SKM-1 (cell line): ENCODE measurements around the gene RNU6-8.

Source experiments
- DNase-seq: peaks from one replicate; lab custom pipeline; 2025; ENCODE audit not compliant: unreplicated experiment; lab: John Stamatoyannopoulos, UW

Gene RNU6-8

DNA sequence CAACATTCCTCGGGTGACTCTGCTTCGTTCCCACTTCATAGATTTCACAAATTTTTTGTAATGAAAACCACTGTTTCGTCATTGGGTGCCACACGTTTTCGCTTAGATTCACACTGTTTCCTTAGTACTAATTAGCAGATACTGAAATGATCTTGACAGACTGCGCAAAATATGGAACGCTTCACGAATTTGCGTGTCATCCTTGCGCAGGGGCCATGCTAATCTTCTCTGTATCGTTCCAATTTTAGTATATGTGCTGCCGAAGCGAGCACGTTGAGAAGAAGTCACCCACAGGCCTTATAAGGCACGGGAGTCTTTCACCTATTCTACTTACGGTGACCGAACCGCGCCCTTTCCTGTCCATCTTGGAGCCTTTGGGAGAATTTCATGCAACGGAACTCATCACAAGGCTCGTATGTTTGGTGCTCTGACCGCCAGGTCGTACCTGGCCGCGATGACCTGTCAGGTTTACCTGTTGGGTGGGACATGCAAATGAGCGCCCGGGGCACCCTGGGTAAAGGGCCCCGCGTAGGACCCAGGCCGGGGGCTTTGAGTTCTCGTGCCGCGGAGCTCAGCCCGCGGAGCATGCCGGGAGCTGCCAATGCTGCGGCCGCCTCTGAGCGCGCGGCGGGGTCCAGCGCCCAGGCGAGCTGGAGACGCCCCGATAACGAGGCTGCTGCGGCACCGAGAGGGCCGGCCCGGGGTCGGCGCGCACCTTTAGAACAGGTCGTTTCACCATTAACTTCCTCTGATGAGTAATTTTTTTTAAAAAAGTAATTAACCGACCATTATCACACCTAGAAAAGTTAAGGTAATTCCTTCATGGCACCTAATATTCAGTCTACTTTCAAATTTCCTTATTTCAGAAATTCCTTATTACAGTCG is at the start of gene RNU6-8:
RNU6-8 (minus strand) TSS at position 272 of the 885 bp plus-strand sequence.
- DNase-seq, result peak; percentile 3

DNA sequence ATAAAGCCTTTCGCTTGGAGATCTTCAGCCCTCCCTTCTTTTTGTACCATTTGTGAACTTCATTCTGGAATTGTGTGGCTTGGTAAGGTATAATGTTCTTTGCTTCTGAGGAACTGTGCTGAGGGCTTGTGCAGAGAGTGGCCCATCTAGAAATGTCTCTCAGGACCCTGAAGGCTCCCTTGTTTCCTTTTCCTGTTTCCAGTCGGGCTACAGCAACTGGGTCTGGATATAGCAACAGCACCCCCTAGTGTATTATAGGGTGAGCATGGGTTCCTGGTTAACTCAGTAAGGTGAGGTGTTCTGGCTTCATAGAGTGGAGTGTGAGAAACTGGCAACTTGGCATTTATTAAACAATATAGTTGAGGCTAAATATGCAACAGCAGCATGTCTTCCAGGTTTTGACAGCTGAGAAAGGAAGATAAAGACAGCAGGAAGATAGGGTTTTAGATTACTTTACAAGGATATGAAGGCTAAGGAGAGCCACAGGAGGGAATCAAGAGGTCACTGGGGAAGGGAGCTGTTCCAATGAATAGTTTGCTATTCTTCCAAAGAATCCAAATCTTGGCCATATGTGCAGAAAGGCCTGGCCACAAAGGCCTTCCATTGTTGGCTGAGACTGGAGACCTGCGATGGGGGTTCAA is 49.1 kb upstream of the RNU6-8 start:
- DNase-seq, result peak; percentile 28

DNA sequence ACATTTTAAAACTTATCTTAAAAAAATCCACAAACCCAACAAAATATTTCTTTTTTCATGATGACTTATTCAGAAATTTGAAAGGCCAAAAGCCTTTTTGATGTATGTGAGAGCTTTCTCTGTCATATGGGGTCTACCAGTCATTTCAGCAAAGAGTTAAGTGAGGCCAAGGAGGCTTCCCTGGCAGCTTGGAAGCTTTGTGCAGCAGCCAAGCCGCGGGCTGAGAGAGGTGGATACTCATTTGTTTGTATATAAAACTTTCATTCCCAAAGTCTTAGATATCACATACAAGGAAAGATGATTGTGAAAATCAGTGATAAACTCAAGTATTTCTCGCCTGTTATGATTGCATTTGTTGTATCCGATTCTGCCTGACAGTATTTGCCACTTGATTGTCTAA is 48.5 kb upstream of the RNU6-8 start:
- no peak for DNase-seq

DNA sequence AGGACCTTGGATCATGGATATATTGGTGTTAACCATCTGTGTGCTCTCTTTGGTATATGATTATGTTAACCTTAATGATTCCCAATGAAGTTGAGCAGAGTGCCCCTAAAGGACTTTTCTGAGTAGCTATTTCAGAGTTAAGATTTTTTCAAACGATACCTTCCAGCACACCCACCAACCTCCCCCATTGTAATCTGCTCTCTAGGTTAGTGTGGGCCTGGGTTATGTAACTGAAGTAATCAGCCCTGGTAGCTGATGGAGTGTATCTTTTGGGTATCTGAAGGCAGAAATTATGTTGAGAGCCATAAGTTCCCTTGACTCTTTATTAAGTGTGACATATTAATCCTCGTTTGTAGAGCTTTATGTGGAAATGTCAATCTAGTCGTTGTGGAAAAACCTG is 47.6 kb upstream of the RNU6-8 start:
- DNase-seq, result no peak

DNA sequence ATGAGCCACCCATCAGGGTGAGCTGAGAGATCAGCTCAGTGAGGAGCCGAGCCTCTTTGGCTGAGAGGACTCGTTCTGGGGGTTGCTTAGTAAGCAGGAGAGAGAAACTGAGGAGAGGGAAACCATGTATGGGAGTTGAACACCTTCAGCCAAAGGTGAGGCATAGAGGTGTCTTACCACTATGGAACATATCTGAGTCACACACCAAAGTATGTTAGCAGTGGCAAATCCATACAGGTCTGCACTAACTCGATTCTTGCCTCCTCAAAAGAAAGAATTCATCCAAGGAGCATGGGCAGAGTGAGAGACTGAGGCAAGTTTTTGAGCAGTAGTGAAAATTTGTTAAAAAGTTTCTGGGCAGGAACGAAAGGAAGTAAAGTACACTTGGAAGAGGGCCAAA is 46.7 kb upstream of the RNU6-8 start:
- no peak for DNase-seq

DNA sequence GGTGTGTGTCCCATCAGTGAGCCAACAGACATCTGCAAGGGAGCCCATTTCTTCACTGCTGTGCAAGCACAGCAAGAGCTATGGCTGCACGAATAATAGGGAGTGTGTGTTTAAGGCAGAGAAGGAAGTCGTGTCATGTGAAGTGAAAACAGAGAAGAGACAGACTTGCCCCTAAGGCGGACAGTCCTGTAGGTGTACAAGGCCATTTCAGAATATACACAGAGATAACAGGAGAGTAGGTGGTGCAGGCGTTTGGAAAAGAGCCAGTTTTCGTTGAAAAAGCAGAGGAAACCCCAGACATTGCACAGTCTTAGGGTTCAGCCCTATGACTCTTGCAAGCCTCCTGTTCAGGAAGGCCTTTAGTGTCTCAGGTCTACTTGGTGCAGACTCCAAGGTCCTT is 46.3 kb upstream of the RNU6-8 start:
- no peak for DNase-seq

DNA sequence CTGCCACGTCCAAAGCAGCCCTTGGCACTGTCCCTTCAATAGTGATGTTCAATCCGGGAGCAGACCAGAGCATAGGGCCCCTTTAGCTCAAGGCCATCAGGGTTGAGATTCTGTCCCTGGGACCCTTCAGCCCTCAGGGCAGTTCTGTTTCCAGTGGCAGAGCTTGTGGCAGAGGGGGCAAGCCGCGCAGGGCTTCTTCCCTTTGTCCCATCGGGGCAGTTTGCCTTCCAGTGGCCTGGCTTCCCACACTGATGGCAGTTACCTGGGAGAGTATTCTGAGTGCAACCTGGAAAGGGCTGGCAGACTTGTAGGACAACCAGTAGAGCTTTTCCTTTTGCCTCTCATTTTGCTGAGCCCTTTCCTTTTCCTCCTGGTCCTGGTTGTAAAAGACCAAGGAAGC is 43.7 kb upstream of the RNU6-8 start:
- DNase-seq, result no peak

DNA sequence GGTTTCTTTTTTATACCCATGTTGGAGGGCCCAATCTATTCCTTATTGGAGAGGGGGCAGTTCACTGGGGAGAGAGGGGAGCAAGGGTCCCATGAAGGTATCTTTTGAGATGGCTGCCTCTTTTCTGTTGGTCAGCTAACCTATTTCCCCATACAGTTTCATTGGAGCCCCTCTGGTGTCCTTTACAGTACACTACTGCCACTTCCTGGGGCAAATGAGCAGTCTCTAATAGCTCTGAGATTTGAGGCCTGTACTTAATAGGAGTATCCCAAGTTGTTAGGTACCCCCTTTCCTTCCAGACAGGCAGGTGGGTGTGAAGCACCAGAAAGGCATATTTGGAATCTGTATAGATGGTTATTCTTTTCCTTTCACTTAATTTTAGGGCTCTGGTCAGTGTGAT is 41.3 kb upstream of the RNU6-8 start:
- no peak for DNase-seq

DNA sequence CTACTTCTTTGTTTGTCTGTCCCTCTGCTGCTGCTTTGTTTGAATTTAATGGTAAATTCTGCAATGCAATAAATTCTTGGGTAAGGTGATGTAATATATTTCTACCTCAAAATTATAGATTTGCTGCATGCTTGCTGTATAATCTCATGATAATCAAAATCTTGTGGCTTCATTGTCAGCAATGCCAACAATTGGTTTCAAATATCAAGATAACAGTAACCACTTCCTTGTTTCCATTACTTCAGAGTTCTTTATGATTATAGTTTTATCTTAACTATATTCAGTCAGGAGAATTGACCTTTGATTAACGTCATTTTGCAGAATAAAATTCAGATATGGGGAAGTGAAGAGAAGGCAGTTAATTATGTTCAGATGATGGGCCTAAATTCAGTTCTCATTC is 30.2 kb upstream of the RNU6-8 start:
- DNase-seq, result no peak

DNA sequence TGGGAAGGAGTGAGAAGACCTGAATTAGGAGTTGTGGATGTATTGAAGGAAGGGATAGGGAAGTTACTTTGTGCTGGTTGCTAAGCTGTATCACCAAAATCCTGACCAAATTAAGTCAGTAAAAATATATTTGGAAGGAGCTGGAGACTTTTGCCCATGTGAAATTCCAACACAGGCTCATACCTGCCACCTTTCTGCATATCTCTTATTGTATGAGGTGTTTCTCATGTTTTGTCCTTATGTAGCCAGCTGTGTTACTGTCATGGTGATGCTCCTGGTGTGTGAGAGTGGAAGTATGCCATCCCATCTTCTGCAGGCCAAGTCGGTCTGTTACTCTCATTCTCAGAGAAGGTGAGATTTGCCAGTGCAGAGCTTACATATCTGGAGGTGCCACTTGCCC is 29.4 kb upstream of the RNU6-8 start:
- no peak for DNase-seq

DNA sequence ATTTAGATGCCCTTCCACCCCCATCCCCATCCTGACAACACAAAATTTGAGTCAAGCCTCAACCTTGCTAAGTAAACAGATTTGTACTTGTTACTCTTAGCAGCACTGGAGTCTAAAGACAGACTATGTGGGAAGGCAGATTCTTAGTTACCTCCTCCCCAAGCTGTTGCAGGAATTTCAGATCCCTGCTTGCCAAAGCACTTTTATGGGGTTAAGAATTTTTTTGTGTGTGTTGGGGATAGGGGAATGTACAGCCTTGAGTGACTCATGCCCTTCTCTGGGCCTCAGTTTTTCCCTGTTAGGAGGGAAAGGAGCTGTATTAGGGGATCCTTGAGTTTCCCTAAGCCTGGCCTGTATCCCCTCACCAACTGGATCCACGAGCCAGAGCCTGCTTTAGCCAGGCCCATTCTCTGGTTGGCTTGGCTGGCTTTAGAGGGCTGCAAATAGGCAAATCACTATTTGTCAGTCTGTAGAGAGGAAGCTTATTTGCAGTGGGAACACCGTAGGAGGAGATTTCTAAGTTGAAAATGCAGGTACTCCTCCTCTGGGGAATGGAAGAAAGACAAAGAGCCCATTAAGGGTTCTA is 27.7 kb upstream of the RNU6-8 start:
- DNase-seq, result no peak

DNA sequence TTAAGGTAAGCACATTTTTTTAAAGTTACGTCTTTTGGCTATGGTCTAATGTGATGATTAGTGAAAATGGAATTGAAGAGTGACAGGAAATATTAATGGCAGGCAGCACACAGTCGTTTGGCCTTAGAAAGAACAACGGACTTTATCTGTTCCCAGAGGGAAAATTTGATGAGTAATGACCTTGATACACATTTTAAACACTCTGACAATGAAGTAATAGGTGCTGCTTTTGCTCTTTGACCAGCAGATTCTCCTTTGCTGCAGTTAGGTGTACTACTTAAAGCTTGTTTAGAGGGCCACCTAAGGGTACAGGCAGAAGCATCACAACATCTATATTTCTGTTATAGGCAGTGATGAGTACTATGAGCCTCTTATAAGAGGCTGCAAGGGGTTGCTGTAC is 27.1 kb upstream of the RNU6-8 start:
- no peak for DNase-seq

DNA sequence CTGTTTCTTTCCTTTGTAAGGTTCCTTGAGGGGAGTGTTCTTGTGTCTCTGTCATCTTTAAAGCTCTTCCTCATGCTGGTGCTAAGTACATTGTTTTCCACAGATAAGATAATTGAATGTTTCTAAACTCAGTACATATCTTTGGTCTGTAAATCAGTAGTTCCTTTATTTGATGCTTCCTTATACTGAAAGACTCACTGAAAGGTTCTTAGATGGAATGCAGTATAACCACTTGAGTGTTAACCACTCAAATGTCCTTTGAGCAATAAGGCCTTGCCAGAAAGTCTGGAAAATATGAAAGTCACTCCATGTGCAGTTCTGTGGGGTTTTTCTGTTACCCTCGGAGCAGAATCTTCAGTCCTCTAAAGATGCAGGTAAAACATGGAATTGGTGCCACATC is 23.0 kb upstream of the RNU6-8 start:
- DNase-seq, result no peak

DNA sequence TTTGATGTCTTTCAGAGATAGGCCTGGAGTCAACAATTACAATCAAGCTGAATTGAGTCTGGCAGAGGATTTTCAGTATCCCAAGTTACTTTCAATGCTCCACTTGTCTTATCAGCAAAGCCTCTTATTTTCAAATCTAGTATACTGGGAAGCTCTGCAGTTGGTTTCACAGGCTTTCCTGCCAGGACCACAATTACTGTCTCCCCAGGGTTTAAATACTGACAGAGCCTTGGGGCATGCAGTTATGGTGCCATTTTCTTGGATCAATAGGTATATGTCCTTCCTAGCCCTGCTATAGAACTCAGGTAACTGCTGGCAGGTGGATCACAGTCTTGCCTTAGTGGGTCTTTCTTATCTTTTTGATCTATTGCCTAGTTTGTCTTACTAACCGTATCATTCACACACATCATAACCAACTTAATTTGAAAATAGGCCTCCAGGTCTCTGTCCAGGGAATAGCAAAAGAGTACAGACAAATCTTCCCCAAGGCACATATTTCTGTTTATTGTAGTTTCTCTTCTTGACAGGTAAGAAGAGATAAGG is 22.4 kb upstream of the RNU6-8 start:
- DNase-seq, result no peak

DNA sequence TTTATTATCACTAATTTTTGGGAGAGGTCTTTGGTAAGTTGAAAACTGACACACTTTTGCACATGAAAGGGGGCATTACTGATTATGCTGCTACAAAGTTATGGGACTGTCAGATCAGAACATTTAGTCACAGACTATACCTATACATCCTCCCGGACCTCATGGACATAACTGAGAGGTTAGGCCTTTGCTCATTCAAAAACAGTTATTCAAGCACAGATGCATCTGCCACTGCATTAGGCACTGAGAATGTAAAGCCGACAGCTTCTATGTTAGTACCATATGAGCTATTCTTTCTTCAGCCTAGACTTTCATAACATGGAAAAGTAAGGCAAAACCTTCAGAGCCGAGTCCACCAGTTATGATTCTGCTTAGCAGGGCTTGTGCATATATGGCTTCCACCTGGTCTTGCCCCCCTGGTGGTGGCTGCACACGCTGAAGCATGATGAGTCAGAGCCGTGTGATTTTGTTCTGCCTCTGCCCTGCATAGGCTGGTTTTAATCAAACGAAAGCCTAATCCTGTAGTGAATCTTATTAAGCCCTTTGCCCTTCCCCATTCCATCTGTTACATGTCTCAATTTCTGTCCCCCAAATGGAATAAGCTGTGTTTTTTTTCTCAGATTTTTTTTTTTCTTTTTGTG is 21.8 kb upstream of the RNU6-8 start:
- DNase-seq, result no peak

DNA sequence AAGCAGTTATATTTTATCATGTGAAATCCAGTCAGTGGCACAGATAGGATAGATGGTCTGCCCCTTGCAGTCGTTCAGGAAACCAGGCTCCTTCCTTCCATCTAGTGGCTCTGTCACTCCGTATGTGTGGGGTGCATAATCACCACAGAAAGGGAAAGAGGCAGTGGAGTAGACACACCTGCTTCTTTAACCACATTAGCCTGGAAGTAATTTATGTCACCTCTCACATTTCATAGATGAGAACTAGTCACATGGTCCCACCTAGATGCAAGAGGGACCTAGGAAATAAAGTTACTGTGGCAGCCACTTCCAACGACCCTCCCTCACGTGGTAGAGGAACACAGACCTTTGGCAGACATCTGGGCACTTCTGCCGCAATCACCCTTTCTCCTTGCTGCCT is 14.2 kb upstream of the RNU6-8 start:
- no peak for DNase-seq

DNA sequence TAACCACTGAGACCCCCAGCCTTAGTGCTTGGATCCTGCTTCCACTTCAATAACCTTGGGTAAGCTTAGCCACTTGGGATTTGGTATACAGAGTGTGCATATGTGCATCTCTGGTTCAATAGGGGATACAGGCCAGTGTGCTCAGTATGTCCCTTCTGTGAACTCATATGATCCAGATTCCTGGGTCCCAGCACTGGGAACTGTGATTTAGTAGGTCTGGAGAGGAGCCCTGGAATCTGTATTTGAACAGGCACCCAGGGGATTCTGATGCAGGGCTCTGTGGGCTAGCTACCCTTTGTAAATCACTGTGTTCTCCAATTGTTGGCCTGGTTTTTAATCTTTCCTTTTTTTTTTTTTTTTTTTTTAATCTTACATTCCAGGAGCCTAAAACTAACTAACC is 9.8 kb upstream of the RNU6-8 start:
- no peak for DNase-seq

DNA sequence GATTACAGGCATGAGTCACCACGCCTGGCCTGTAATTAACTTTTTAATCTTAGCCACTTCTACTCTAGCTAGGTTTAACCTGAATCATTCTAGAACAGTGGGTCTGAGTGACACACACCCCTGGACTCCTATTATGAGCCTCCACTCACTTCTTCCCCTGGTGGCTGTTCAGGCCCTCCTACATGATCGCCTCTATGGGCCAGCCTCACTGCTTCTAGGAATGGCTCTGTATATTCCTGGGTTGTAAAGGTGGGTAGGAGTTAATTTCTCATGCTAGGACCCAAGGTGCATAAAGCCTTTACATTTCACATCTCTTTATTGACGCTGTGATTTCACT is 8.0 kb upstream of the RNU6-8 start:
- DNase-seq, result no peak

DNA sequence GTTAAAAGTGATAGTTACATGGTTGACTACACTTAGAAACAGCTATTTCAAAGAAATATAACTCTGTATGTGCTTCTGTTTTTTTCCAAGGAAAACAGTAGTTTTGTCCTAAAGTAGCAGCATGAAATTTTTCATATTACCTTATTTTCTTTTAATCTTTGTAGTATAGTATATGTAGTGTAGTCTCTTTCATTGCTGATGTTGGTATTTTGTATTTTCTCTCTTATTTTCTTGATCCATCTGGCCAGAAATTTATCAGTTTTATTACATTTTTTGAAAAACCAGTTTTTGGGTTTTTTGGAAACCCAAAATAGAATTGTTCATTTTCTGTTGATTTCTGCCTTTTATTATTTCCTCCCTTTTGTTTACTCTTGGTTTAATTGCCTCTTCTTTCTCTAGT is 6.4 kb upstream of the RNU6-8 start:
- DNase-seq, result no peak

DNA sequence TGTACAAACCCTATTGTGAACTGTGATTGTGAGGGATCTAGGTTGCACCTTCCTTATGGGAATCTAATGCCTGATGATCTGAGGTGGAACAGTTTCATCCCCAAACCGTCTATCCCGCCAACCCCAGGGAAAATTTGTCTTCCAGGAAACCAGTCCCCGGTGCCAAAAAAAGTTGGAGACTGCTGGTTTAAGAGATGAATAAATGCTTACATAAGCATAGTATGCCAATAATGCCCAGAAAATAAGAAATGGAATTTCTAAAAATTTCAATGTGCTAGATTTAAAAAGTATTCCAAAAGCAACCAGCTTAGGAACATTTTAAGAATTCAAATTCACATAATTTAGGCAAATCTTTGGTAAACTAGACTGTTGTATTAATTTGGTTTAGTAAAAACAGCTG is 5.4 kb upstream of the RNU6-8 start:
- no peak for DNase-seq

DNA sequence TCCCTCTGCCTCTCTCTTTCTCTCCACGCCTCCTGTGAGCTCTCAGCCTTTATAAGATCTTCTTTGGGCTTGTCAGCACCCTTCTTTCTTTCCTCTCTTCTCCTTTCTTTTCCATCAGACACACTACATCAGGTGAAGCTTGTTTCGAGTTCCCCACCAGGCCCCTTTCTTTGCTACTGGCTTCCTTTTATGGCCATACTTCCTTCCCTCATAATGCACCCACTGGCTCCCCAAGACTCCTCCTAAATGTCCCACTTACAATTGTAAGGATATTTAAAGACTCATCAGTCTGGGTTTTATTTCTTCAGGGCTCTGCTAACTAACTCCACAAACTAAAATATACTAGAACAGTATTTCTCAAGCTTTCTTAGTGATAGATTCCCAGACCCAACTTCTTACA is 3.5 kb upstream of the RNU6-8 start:
- no peak for DNase-seq

DNA sequence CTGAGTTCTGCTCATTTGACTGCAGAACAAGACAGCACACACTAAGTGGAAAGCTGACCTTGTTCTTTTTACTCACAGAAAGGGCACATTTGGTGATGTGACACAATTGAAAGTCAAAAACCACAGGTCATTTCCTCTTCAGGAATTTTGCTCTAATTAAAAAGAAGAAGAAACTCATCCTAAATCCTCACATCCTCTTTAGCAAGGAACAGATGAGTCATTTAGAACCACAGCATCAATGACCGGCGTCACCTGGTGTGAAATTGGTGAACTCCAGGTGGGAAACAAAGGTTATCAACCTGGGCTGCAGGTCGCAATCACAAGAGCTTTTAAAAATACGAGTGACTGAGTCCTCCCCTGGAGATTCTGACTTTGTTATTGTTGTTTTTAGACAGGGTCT is 2.9 kb upstream of the RNU6-8 start:
- no peak for DNase-seq
